Panc1 (cell line): ENCODE data around the gene ACTG1. TPM values are rescaled to one million over a fixed set of nuclear protein-coding genes. Genes with fewer than 3 reads are reported as not detected.

Experiments
- ATAC-seq: fragments of 200-7000 bp; cut with Tn5 transposase; 2 replicates; pipeline ENCODE4 v1.9.1; 2020; ENCODE audit warnings: mild to moderate bottlenecking, moderate library complexity
- BruUV-seq: library from RNA; stranded (reverse); fragments of 400-500 nt; replicated peaks from 2 replicates; lab custom pipeline; 2021; lab: Mats Ljungman, UMichigan
- CTCF ChIA-PET: fragments of 300-600 bp; sonication (Branson Sonifier 250); formaldehyde crosslinking; loops from one replicate; lab custom pipeline; 2022; ENCODE audit warnings: antibody characterized with exemption; lab: Charles Lee
- POLR2A ChIA-PET: fragments of 300-600 bp; sonication (Branson Sonifier 250); formaldehyde crosslinking; loops from one replicate; lab custom pipeline; 2022; ENCODE audit warnings: antibody characterized with exemption; lab: Charles Lee
- DNase-seq: peaks from one replicate; pipeline ENCODE4 v3.0.0-alpha.2; 2010; ENCODE audit warnings: low read depth, low spot score
- H3K27ac ChIP-seq: 2 replicates; pipeline ENCODE4 v1.5.1; 2011; ENCODE audit warnings: mild to moderate bottlenecking, low read length, inconsistent platforms
- H3K27me3 ChIP-seq: fragments of 200-500 bp; sonication (Bioruptor generic); 2 replicates; pipeline ENCODE4 v1.6.0; 2014; ENCODE audit warnings: low read length, inconsistent platforms; ENCODE audit not compliant: control insufficient read depth, insufficient read depth
- H3K36me3 ChIP-seq: fragments of 200-500 bp; sonication (Bioruptor generic); 2 replicates; pipeline ENCODE4 v1.5.1; 2014; ENCODE audit warnings: inconsistent platforms, mild to moderate bottlenecking, low read length, moderate library complexity; ENCODE audit not compliant: control insufficient read depth, insufficient read depth
- H3K4me1 ChIP-seq: 2 replicates; pipeline ENCODE4 v1.5.1; 2011; ENCODE audit warnings: inconsistent platforms, mild to moderate bottlenecking, low read length, moderate library complexity; ENCODE audit not compliant: control insufficient read depth, insufficient read depth
- H3K4me3 ChIP-seq, 2 experiments: 2 replicates each; pipeline ENCODE4 v1.5.1; 2011 to 2012; ENCODE audit warnings: low read depth in 2 of 2, low read length in 2 of 2, mild to moderate bottlenecking in 2 of 2, inconsistent platforms in 1 of 2, moderate library complexity in 1 of 2
- H3K9me3 ChIP-seq: fragments of 200-500 bp; sonication (Bioruptor generic); 2 replicates; pipeline ENCODE4 v1.5.1; 2014; ENCODE audit warnings: low read depth, mild to moderate bottlenecking, inconsistent platforms, low read length, moderate library complexity; ENCODE audit not compliant: control insufficient read depth, insufficient read depth
- POLR2AphosphoS5 ChIP-seq: IDR thresholded peaks from 2 replicates; pipeline ENCODE4 v1.6.1; 2012; ENCODE audit warnings: mild to moderate bottlenecking, low read depth, low read length, moderate library complexity
- REST ChIP-seq, 2 experiments: IDR thresholded peaks; 2 replicates each; pipeline ENCODE4 v1.6.1; 2011 to 2012; ENCODE audit warnings: low read depth in 2 of 2, control low read depth in 1 of 2, low read length in 1 of 2, mild to moderate bottlenecking in 1 of 2, moderate library complexity in 1 of 2; ENCODE audit not compliant: insufficient read depth in 1 of 2
- SIN3A ChIP-seq: IDR thresholded peaks from 2 replicates; pipeline ENCODE4 v1.6.1; 2012; ENCODE audit warnings: low read depth, mild to moderate bottlenecking, low read length, moderate library complexity, borderline replicate concordance; ENCODE audit not compliant: insufficient read depth
- in situ Hi-C: cut with HindIII; loops from 2 replicates; pipeline ENCODE4 v1.10.0; 2016; ENCODE audit warnings: low sequenced_read_pairs, low pct_unique_long_range_greater_than_20kb
- intact Hi-C: fragments of 100-400 bp; cut with micrococcal nuclease; formaldehyde crosslinking; loops from one replicate; pipeline ENCODE4 v1.10.0; 2022; ENCODE audit not compliant: unreplicated experiment
- total RNA-seq: library from RNA; stranded (reverse); gene quantifications from one replicate; pipeline ENCODE4 v1.2.1, GENCODE V29; 2021; ENCODE audit not compliant: unreplicated experiment

ACTG1 gene
- total RNA-seq, 1 experiment from 2014 or later: 4,502 TPM

- Histone ChIP-seq H3K27ac (no peak overlapping the region), H3K9me3 (no peaks in the 10 kb centered on the region), H3K36me3 (no peaks in the 10 kb centered on the region), H3K4me3 (no peak overlapping the region), H3K27me3 (no peaks in the 10 kb centered on the region), H3K4me1 (peaks cover 32% of the 10 kb centered on the region)
- ChIA-PET CTCF (no interaction called here), POLR2A (no interaction called here)
- TF ChIP-seq SIN3A (0 out of 2 replicates have a peak, but pooled peaks have one; percentile 32), POLR2AphosphoS5 (no peak)
- no peak for ATAC-seq
- in situ Hi-C loops: no loop called here
- DNase-seq: no peak
- intact Hi-C loops: no loop called here
- BruUV-seq: TSS peak; percentile 53
These were observed 10.1 kb upstream of the ACTG1 start for GRCh38 chr17:81522491-81523401.

GRCh38 chr17:81520021-81520901 lies 7.7 kb upstream of the ACTG1 start:
- peak; percentile 68; the same call in 1 of the 2 replicates for TF ChIP-seq POLR2AphosphoS5
- TF ChIP-seq REST (IDR thresholded peaks at IDR 0.05; ENCODE audit: insufficient read depth in 1 of 2, low read depth in 2 of 2, low read length in 1 of 2): no peak
- TF ChIP-seq SIN3A: 0 out of 2 replicates have a peak, but pooled peaks have one; percentile 22
- DNase-seq (no peak), ATAC-seq (no peak)
- H3K9me3 ChIP-seq: no peaks in the 10 kb centered on the region
- H3K27ac ChIP-seq: peak overlapping the region; percentile 58
- in situ Hi-C loops: no loop called here
- POLR2A ChIA-PET: interaction anchor here (0.6 kb wide), 2 partner anchors 29 to 253 kb away, joined by 4 to 5 read pairs; no protein-coding TSS in a partner anchor
- intact Hi-C loops: no loop called here
- CTCF ChIA-PET: interaction anchor here (0.6 kb wide), 1 partner anchor 155 kb away, joined by 3 read pairs; no protein-coding TSS in a partner anchor
- no peaks in the 10 kb centered on the region for H3K36me3 ChIP-seq
- peak overlapping the region; percentile 38 to 61; a peak in 3 of 4 replicates for H3K4me3 ChIP-seq
- TSS peak; percentile 44 for BruUV-seq
- peaks cover 45% of the 10 kb centered on the region for H3K4me1 ChIP-seq
- no peaks in the 10 kb centered on the region for H3K27me3 ChIP-seq
